HG03575 (cell line): ENCODE results near the gene TRIO.
"Not testable (repeated sequence)": the region's sequence is repeated elsewhere in the genome, so short reads cannot be mapped to it uniquely, and the experiment has no call there.

Source experiments
- ATAC-seq: cut with Tn5 transposase; IDR thresholded peaks from one replicate; pipeline ENCODE4 v1.9.1; 2021; ENCODE audit not compliant: unreplicated experiment, insufficient number of reproducible peaks, low FRiP score; ENCODE audit errors: extremely low read depth

The TRIO gene

DNA sequence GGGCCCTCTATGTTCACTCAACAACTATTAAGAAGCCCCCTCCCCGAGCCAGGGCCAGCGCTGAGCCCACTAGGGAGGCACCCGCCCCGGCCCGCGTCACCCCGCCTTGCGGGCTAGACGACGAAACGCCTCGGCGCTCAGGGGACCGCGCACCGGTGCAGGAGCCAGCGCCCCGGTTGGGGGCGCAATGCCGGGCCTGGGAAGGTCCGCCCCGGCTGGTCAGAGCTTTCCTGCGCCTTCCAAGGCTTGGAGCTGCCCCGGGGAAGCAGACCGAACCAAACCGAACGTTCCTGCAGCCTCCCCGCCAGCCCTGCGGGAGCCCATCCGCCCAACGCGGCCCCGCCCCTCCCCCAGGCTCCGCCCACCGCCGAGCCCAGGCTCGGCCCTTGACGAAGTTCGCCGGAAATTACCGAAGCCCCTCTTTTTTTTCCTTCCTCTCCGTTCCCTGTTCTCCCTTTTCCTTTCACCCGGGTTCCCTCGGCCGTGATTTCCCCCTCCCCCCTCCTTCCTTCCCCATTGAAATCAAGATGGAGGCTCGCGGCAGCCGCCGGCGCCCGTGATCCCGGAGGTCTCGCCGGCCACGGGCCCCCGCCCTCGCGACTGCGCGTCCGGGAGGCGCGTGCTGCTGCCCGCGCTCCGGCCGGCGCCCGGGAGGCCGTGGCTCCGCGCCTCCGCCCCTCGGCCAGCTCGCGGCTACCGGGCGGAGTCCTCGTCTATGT is at the start of gene TRIO:
Gene TRIO, plus strand, starts transcription at position 516 of the 719 bp plus-strand sequence. CDS start 384 bp downstream, outside the sequence.
- no peak for ATAC-seq

GRCh38 chr5:14097380-14097779 is 45.8 kb upstream of the TRIO start:
- ATAC-seq: not testable (repeated sequence)

GRCh38 chr5:14097998-14098471 is 45.1 kb upstream of the TRIO start:
- ATAC-seq: no peak

DNA sequence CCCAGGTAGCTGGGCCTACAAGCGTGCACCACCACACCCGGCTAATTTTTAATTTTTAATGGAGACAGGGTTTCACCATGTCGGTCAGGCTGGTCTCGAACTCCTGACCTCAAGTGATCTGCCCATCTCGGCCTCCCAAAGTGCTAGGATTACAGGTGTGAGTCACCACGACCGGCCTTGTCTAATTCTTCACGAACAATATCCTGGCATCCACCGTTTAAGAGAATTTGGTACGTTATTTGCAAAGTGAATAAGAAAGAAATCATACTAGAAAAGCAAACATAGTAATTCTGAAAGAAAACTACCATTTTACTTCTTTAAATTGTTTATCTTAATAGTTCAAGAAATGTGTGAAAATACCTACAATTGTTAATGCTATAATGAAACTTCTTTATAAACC is 42.9 kb upstream of the TRIO start:
- ATAC-seq: no peak

- no peak for ATAC-seq
Measured at GRCh38 chr5:14101922-14102321, 41.2 kb upstream of the TRIO start.

- no peak for ATAC-seq
Measured at GRCh38 chr5:14102666-14103065, 40.5 kb upstream of the TRIO start.

- ATAC-seq: no peak
Measured at GRCh38 chr5:14105718-14106410, 37.3 kb upstream of the TRIO start.

DNA sequence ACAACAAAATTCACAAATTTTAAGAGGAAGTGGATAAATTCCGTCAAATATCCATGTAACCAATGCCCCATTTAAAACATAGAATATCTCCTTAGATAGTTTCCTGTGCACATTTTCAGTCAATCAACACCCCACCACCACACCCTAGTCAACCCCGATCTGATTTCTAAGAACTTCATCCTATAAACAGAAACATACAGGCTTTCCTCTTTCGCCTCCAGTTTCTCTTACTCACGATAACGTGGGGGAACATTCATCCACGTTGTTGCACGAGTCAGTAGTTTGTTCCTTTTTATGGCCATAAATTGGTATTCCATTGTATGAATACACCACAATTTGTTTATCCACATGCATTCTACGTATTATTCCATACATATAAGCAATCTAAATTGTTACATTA is 35.6 kb upstream of the TRIO start:
- no peak for ATAC-seq

DNA sequence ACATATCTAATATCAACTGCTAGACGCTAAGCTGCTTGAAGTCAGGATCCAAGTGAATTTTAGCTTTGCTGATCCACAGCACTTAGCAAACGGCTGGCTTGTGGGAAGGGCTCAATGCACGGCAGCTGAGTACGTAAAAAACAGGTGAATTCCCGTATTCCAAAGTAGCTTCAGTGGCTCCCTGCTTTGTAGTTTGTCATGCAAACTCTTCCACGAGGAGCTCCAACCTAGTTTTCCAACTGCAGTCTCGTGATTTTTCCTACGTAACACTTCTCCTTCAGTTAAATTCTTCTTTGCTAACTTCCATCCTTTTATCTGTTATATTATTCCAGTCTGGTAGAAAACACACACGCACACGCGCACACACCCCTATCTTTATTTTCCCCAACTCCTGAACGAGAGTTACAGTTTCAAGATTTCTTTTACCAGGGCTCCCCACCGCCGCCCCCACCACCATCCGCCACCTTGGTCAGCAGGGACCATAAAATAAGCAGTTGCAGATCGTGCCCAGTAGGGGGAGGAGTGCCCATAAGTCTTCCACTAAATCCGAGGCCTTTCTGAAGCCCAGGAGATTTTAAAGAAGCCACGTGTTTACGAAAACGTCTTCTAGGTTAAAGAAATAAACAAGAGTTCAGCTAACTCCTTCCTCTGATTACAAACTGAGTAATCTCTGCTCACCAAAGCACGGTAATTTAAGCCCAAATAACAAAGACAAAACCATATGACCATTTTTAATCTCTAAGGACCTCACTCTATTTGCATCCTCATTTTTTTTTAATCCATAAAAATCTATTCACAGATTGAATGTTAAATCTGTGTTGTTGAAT is 34.8 kb upstream of the TRIO start:
- ATAC-seq: no peak

- ATAC-seq: peak; percentile 75
Measured at GRCh38 chr5:14109041-14109747, 33.9 kb upstream of the TRIO start.

GRCh38 chr5:14109771-14110170 is 33.4 kb upstream of the TRIO start:
- ATAC-seq: no peak

GRCh38 chr5:14110196-14110595 is 32.9 kb upstream of the TRIO start:
- no peak for ATAC-seq

DNA sequence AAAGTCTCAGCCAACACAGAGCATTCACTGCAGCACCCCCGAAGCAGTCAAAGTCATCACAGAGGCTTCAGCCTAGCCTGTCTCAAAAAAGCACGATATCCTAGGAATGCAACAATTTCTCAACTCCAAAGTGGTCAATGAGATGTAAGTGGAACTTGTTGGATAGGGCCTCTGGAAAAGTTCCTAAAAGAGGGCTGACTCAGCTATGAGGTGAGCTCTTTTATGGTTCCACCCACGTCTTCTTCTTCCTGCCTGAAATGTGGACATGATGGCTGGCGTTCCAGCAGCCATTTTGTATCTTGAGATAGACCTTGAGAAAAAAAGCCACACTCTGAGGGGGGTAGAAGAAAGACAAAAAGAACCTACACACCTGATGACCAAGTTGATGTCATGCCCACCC is 32.5 kb upstream of the TRIO start:
- no peak for ATAC-seq

DNA sequence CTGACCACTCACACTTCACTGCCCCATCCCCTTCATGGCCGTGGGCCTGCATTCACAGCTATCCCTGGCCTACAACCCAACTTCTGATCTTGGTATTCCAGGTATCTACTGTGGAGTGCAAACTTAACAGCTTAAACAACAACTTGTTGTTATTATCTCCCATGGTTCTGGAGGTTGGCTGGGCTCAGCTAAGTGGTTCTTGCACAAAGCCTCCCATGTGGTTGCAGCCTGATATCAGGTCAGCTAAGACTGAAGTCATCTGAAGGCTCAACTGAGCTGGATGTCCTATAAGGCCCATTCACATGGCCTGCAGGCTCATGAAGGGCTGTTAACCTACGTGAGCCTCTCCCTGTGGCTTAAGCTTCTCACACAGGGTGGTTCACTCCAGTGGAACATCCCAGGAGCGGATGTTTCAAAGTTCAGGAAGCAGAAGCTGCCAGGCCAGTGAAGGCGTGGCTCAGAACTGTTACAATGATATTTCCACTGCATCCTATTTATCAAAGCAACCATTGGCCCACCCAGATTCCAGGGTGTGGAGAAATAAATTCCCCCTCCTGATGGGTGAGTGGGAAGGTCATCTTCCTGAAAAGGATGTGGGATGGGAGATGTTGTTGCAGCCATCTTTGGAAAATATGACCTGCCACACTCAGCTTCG is 30.0 kb upstream of the TRIO start:
- no peak for ATAC-seq

GRCh38 chr5:14114615-14115251 is 28.4 kb upstream of the TRIO start:
- ATAC-seq: no peak

- ATAC-seq: no peak
Measured at GRCh38 chr5:14115323-14115895, 27.7 kb upstream of the TRIO start.

DNA sequence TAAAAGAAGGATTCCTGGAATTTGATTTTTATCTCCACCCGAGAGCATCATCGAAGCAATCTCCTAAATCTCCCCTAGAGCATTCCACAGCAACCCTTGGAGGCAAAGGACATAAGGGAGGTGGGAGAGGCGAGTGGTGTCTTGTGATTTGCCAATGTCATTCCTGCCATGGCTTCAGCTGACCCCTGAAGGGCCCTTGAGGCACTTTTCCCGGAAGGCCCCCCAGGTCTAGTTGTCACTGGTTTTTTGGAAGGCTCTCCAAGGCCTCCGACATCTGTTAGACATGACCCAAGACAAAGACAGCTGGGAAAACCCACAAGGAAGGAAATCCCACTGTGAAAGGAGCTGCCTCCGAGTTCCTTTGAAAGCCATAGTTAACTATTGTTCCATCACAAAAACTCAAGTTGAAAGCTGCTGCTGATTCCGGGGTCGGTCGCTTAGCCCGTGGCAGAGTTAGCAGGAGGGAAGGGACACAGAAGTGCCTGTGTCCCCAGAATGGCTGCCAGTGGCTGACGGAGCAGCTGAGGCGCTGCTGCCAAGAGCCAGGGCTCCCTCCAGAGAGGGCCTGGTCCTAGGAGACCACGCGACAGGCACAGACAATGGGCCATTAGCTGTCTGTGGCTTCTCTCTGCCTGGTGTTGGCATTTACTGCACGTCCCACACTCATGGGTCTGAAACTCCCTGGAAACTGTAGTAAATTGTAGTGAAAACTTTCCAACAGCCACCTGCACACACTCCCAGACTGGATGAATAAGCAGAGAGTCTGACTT is 24.4 kb upstream of the TRIO start:
- ATAC-seq: no peak
